ENCODE data around the gene ATP2A1. TPM values are rescaled to one million over a fixed set of nuclear protein-coding genes. Genes with fewer than 3 reads are reported as not detected.

Gene ATP2A1
- total and polyA plus RNA-seq, 2 experiments from 2014 or later: 0.09 to 0.11 TPM

- Histone ChIP-seq H4K20me1 (ENCODE audit: insufficient read depth) (no peaks in the 10 kb centered on the region), H3K9me3 (ENCODE audit: low read depth) (no peaks in the 10 kb centered on the region), H2AFZ (no peak overlapping the region), H3F3A (ENCODE audit: insufficient read depth) (peaks cover 4% of the 10 kb centered on the region; the same call in 1 of the 2 replicates), H3K27me3 (replicated peaks; ENCODE audit: insufficient read depth) (no peaks in the 10 kb centered on the region), H3K9ac (no peak overlapping the region), H3K4me1 (ENCODE audit: insufficient read depth) (peaks cover 6% of the 10 kb centered on the region; the same call in 1 of the 2 replicates), H3K36me3 (ENCODE audit: low read depth) (no peaks in the 10 kb centered on the region), H3K4me2 (ENCODE audit: unreplicated experiment) (no peak overlapping the region), H3K9me2 (ENCODE audit: insufficient read depth) (no peaks in the 10 kb centered on the region), H3K4me3 (no peak overlapping the region), H3K79me2 (ENCODE audit: insufficient read depth) (peaks cover 33% of the 10 kb centered on the region), H3K27ac (peak overlapping the region; percentile 55)
- peak; percentile 36 for DNase-seq
- WGBS, 2 experiments (ENCODE audit: low coverage in 1 of 2, low lambda C conversion rate in 2 of 2, missing lambda C conversion rate in 2 of 2): 68 to 71% methylated on average over 4 of the region's 4 CpGs
- TF ChIP-seq EZH2phosphoT487 (IDR thresholded peaks at IDR 0.05; ENCODE audit: insufficient read depth, low read depth) (no peak), EZH2 (IDR thresholded peaks at IDR 0.05; ENCODE audit: insufficient read depth, poor library complexity, severe bottlenecking) (no peak)
- in situ Hi-C loops (cut with MboI): no loop called here
These were observed 19.0 kb upstream of the ATP2A1 start for GRCh38 chr16:28859326-28859725.

DNA sequence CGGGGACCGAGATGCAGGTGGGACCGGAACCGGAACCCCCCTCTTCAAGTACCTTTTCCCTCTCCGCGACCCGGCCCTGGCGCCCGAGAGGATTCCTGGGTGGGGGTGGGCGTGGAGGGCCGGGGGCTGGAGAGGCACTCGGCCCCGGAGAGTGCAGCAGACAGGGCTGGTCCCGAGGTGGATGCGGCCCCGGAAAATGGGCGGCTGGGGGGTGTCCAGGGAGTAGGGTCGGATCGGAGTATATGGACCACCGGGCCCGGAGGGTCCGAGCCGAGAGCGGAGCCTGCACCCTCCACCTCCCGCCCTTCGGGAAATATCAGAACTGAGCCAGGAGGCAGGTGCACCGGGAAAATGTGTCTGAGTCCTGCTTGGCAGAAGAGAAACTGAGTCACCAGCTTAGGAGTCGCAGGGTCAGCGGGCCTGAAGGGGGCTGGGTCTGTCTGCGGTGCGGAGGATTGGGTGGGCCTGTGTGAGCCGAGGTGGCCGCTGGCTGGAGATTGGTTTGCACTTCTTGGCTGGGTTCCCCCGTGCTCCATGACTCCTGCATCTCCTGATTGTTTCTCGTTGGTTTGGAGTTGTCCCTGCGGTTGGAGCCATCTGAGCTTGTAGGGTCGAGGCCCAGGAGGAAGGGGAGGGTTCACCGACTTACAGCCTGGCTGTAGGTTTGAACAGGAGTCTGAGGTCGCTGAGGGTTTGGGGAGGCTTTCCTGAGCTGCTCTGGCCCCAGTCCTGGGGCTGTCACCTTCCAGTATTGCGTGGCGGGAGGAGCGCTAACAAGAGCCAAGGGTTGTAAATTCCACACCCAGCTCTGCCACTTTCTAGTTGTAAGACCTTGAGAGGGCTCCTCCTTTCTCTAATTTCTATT lies 14.1 kb upstream of the ATP2A1 start:
- in situ Hi-C loops (cut with MboI): no loop called here
- Histone ChIP-seq H3K79me2 (ENCODE audit: insufficient read depth) (peaks cover 55% of the 10 kb centered on the region), H4K20me1 (ENCODE audit: insufficient read depth) (no peaks in the 10 kb centered on the region), H3K27me3 (replicated peaks; ENCODE audit: insufficient read depth) (no peaks in the 10 kb centered on the region), H3K27ac (peak overlapping the region; percentile 86), H3K4me3 (peak overlapping the region; percentile 90), H3K9me2 (ENCODE audit: insufficient read depth) (no peaks in the 10 kb centered on the region), H3K9me3 (ENCODE audit: low read depth) (no peaks in the 10 kb centered on the region), H3K4me2 (ENCODE audit: unreplicated experiment) (peak overlapping the region; percentile 86), H3K4me1 (ENCODE audit: insufficient read depth) (0 out of 2 replicates have a peak, but pooled peaks cover 16% of the 10 kb centered on the region), H3K9ac (peak overlapping the region; percentile 91), H3K36me3 (ENCODE audit: low read depth) (peaks cover 8% of the 10 kb centered on the region; the same call in 1 of the 2 replicates), H3F3A (ENCODE audit: insufficient read depth) (peaks cover 4% of the 10 kb centered on the region; the same call in 1 of the 2 replicates), H2AFZ (peak overlapping the region; percentile 93)
- DNase-seq: peak; percentile 83
- WGBS, 2 experiments (ENCODE audit: low coverage in 1 of 2, low lambda C conversion rate in 2 of 2, missing lambda C conversion rate in 2 of 2): 3% methylated on average over 28 to 42 of the region's 42 CpGs
- TF ChIP-seq EZH2phosphoT487 (IDR thresholded peaks at IDR 0.05; ENCODE audit: insufficient read depth, low read depth) (no peak), EZH2 (IDR thresholded peaks at IDR 0.05; ENCODE audit: insufficient read depth, poor library complexity, severe bottlenecking) (no peak)

DNA sequence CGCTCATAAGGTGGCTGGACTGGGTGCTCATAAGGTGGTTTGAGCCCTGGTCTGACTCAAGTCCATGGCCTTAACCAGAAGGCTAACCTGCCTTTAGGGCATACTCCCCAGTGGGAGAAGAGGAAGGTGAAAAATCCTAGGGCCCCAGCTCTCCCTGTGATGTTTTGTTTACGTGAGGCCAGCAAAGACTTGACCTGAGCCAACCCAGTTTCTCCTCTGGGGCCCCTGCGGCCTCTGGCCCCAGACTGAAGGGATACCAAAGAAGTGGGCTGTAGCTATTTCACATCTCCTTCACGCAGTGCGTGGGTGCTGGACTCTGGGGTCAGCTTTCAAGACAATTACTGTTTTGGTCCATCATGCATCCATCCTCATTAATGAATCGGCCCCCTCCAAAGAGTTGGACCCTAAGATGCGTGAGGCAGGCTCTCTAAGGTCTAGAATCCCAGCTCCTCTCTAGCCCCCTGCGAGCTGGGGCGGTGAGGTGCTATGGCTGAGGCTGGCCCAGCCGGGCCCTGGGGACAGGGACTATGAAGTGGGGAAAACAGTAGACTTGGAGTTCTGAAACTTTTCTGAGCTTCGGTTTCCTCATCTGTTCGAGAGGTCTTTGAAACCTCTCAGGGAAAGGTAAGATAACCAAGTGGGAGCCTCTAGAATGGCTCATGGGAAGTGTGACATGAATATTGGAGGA lies 13.1 kb upstream of the ATP2A1 start:
- peak overlapping the region; percentile 86 for H3K4me2 ChIP-seq (ENCODE audit: unreplicated experiment)
- no peaks in the 10 kb centered on the region for H3K27me3 ChIP-seq (replicated peaks; ENCODE audit: insufficient read depth)
- in situ Hi-C loops (cut with MboI): no loop called here
- no peak for TF ChIP-seq EZH2phosphoT487 (IDR thresholded peaks at IDR 0.05; ENCODE audit: insufficient read depth, low read depth)
- no peak for TF ChIP-seq EZH2 (IDR thresholded peaks at IDR 0.05; ENCODE audit: insufficient read depth, poor library complexity, severe bottlenecking)
- no peak overlapping the region for H2AFZ ChIP-seq
- H3K9me2 ChIP-seq (ENCODE audit: insufficient read depth): no peaks in the 10 kb centered on the region
- peaks cover 54% of the 10 kb centered on the region for H3K79me2 ChIP-seq (ENCODE audit: insufficient read depth)
- no peaks in the 10 kb centered on the region for H4K20me1 ChIP-seq (ENCODE audit: insufficient read depth)
- H3K9ac ChIP-seq: peak overlapping the region; percentile 91
- DNase-seq: no peak
- peaks cover 13% of the 10 kb centered on the region; the same call in 1 of the 2 replicates for H3K36me3 ChIP-seq (ENCODE audit: low read depth)
- no peaks in the 10 kb centered on the region for H3K9me3 ChIP-seq (ENCODE audit: low read depth)
- H3K27ac ChIP-seq: peak overlapping the region; percentile 86
- 85 to 86% methylated on average over 12 of the region's 12 CpGs for WGBS, 2 experiments (ENCODE audit: low coverage in 1 of 2, low lambda C conversion rate in 2 of 2, missing lambda C conversion rate in 2 of 2)
- H3K4me3 ChIP-seq: peak overlapping the region; percentile 90
- no peaks in the 10 kb centered on the region for H3F3A ChIP-seq (ENCODE audit: insufficient read depth)
- H3K4me1 ChIP-seq (ENCODE audit: insufficient read depth): 0 out of 2 replicates have a peak, but pooled peaks cover 16% of the 10 kb centered on the region

DNA sequence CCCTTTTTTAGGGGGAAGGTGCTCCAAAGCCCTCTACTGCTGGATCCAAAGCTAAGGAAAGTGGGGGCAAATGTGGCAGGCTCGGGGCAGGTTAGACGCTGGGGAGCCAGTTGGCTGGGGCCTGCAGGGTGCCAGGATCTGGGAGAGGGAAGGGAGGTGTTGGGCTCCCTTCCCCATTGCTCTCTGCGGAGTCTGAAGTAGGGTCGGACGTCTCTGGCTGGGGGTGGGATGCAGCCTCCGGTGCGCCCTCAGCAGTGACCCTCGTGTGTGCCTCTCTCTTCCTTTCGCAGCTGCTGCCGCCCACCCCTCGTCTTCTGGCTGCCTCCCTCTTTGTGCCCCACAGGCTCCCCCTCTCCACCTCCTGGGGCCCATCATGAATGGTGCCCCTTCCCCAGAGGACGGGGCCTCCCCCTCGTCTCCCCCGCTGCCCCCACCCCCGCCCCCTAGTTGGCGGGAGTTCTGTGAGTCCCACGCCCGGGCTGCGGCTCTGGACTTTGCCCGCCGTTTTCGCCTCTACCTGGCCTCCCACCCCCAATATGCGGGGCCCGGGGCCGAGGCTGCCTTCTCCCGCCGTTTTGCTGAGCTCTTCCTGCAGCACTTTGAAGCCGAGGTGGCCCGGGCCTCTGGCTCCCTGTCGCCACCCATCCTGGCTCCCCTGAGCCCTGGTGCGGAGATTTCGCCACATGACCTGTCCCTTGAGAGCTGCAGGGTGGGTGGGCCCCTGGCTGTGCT lies 12.4 kb upstream of the ATP2A1 start:
- H3K36me3 ChIP-seq (ENCODE audit: low read depth): peaks cover 13% of the 10 kb centered on the region; the same call in 1 of the 2 replicates
- in situ Hi-C loops (cut with MboI): no loop called here
- no peak overlapping the region for H3K27ac ChIP-seq
- H3K9me3 ChIP-seq (ENCODE audit: low read depth): no peaks in the 10 kb centered on the region
- no peaks in the 10 kb centered on the region for H3K27me3 ChIP-seq (replicated peaks; ENCODE audit: insufficient read depth)
- H3K4me1 ChIP-seq (ENCODE audit: insufficient read depth): 0 out of 2 replicates have a peak, but pooled peaks cover 16% of the 10 kb centered on the region
- 79 to 82% methylated on average over 16 to 32 of the region's 32 CpGs for WGBS, 2 experiments (ENCODE audit: low coverage in 1 of 2, low lambda C conversion rate in 2 of 2, missing lambda C conversion rate in 2 of 2)
- H2AFZ ChIP-seq: no peak overlapping the region
- H3K9ac ChIP-seq: no peak overlapping the region
- H3K9me2 ChIP-seq (ENCODE audit: insufficient read depth): no peaks in the 10 kb centered on the region
- H3K79me2 ChIP-seq (ENCODE audit: insufficient read depth): peaks cover 54% of the 10 kb centered on the region
- H4K20me1 ChIP-seq (ENCODE audit: insufficient read depth): no peaks in the 10 kb centered on the region
- no peak overlapping the region for H3K4me3 ChIP-seq
- no peaks in the 10 kb centered on the region for H3F3A ChIP-seq (ENCODE audit: insufficient read depth)
- TF ChIP-seq EZH2 (IDR thresholded peaks at IDR 0.05; ENCODE audit: insufficient read depth, poor library complexity, severe bottlenecking): no peak
- no peak for TF ChIP-seq EZH2phosphoT487 (IDR thresholded peaks at IDR 0.05; ENCODE audit: insufficient read depth, low read depth)
- DNase-seq: no peak
- H3K4me2 ChIP-seq (ENCODE audit: unreplicated experiment): no peak overlapping the region

All from GM23248 (cell line).